A549 (cell line): Measurements from ENCODE around the gene PPM1J.
"Not testable (repeated sequence)": the region's sequence is repeated elsewhere in the genome, so short reads cannot be mapped to it uniquely, and the experiment has no call there.

Source experiments
- BCL3 ChIP-seq: fragments of >200 bp; sonication (Bioruptor Twin); formaldehyde crosslinking; IDR thresholded peaks from 3 replicates; pipeline ENCODE4 v1.6.1; 2016
- EP300 ChIP-seq, 2 experiments: fragments of >200 bp; sonication (Bioruptor Twin); formaldehyde crosslinking; IDR thresholded peaks; 2 replicates in 1 of 2; 3 replicates in 1 of 2; pipeline ENCODE4 v1.6.1; 2016 to 2017
- ESRRA ChIP-seq: fragments of 150-350 bp; IDR thresholded peaks from 2 replicates; pipeline ENCODE4 v1.6.1; 2014; ENCODE audit warnings: mild to moderate bottlenecking, low read length, borderline replicate concordance
- HDAC2 ChIP-seq: fragments of 200-600 bp; sonication (generic); IDR thresholded peaks from 2 replicates; pipeline ENCODE4 v1.6.1; 2016
- JUN ChIP-seq, 2 experiments: fragments of >200 bp; sonication (Bioruptor Twin); formaldehyde crosslinking; IDR thresholded peaks; 2 replicates in 1 of 2; 3 replicates in 1 of 2; pipeline ENCODE4 v1.6.1; 2016 to 2017
- POLR2A ChIP-seq: IDR thresholded peaks from 2 replicates; pipeline ENCODE4 v1.6.1; 2012; ENCODE audit warnings: mild to moderate bottlenecking, low read length
- REST ChIP-seq: fragments of 200-600 bp; sonication (generic); IDR thresholded peaks from 2 replicates; pipeline ENCODE4 v1.6.1; 2016; ENCODE audit warnings: antibody characterized with exemption, mild to moderate bottlenecking, moderate library complexity
- RFX5 ChIP-seq: fragments of 450-650 bp; IDR thresholded peaks from 2 replicates; pipeline ENCODE4 v1.7.1; 2014; ENCODE audit warnings: antibody characterized with exemption, mild to moderate bottlenecking, moderate library complexity
- RNF2 ChIP-seq: fragments of 200-600 bp; sonication (generic); IDR thresholded peaks from 2 replicates; pipeline ENCODE4 v1.6.1; 2016; ENCODE audit warnings: low read depth, mild to moderate bottlenecking, antibody characterized with exemption, moderate library complexity, borderline replicate concordance
- SREBF2 ChIP-seq: fragments of 450-650 bp; IDR thresholded peaks from 2 replicates; pipeline ENCODE4 v1.6.1; 2014; ENCODE audit warnings: mild to moderate bottlenecking, moderate library complexity
- TF ChIP-seq, protein P1 (sequence below): fragments of >200 bp; sonication (Bioruptor Twin); formaldehyde crosslinking; IDR thresholded peaks from 3 replicates; pipeline ENCODE4 v1.5.1; 2016

GRCh38 chr1:112729011-112729410 lies 13.9 kb upstream of the PPM1J start:
- TF ChIP-seq, protein P1, sequence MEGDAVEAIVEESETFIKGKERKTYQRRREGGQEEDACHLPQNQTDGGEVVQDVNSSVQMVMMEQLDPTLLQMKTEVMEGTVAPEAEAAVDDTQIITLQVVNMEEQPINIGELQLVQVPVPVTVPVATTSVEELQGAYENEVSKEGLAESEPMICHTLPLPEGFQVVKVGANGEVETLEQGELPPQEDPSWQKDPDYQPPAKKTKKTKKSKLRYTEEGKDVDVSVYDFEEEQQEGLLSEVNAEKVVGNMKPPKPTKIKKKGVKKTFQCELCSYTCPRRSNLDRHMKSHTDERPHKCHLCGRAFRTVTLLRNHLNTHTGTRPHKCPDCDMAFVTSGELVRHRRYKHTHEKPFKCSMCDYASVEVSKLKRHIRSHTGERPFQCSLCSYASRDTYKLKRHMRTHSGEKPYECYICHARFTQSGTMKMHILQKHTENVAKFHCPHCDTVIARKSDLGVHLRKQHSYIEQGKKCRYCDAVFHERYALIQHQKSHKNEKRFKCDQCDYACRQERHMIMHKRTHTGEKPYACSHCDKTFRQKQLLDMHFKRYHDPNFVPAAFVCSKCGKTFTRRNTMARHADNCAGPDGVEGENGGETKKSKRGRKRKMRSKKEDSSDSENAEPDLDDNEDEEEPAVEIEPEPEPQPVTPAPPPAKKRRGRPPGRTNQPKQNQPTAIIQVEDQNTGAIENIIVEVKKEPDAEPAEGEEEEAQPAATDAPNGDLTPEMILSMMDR: not testable (repeated sequence)
- TF ChIP-seq REST; SREBF2; ESRRA; RNF2; RFX5; POLR2A; BCL3; EP300 (IDR thresholded peaks at IDR 0.05); HDAC2; JUN (IDR thresholded peaks at IDR 0.05): not testable (repeated sequence)
